GM12872 (cell line): ENCODE results near the gene GADD45B.

Source experiments
- TF ChIP-seq, protein P1 (sequence below): IDR thresholded peaks from 3 replicates; pipeline ENCODE4 v1.5.1; 2011; ENCODE audit warnings: low read depth, mild to moderate bottlenecking, low read length, moderate library complexity; ENCODE audit not compliant: insufficient read depth

Gene GADD45B, protein sequence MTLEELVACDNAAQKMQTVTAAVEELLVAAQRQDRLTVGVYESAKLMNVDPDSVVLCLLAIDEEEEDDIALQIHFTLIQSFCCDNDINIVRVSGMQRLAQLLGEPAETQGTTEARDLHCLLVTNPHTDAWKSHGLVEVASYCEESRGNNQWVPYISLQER

DNA sequence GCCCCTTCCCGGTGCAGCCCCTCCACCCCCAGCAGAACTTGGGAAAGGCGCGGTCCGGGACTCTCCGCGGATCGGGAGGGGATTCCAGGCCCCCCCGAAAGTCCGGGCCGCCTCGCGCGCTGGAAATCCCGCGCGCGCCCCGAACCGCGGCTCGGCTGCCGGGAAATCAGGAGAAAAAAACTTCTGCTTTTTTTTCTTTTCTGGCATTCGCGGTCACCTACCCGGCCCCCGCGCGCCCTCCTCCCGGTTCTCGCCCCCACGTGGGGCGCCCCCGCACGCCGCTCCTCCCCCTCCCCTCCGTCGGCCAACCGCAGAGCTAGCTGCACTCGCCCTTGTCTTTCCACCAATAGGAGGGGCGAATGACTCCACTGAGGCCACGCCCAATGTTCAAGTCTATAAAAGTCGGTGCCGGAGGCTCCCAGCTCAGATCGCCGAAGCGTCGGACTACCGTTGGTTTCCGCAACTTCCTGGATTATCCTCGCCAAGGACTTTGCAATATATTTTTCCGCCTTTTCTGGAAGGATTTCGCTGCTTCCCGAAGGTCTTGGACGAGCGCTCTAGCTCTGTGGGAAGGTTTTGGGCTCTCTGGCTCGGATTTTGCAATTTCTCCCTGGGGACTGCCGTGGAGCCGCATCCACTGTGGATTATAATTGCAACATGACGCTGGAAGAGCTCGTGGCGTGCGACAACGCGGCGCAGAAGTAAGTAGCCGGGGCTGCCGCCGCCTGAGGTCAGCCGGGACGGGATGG lies at the start of gene GADD45B:
Gene GADD45B, plus strand, starts transcription at position 426 of the 749 bp plus-strand sequence. Its CDS starts 232 bp downstream, at position 658.
- TF ChIP-seq, protein P1, sequence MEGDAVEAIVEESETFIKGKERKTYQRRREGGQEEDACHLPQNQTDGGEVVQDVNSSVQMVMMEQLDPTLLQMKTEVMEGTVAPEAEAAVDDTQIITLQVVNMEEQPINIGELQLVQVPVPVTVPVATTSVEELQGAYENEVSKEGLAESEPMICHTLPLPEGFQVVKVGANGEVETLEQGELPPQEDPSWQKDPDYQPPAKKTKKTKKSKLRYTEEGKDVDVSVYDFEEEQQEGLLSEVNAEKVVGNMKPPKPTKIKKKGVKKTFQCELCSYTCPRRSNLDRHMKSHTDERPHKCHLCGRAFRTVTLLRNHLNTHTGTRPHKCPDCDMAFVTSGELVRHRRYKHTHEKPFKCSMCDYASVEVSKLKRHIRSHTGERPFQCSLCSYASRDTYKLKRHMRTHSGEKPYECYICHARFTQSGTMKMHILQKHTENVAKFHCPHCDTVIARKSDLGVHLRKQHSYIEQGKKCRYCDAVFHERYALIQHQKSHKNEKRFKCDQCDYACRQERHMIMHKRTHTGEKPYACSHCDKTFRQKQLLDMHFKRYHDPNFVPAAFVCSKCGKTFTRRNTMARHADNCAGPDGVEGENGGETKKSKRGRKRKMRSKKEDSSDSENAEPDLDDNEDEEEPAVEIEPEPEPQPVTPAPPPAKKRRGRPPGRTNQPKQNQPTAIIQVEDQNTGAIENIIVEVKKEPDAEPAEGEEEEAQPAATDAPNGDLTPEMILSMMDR = no peak

DNA sequence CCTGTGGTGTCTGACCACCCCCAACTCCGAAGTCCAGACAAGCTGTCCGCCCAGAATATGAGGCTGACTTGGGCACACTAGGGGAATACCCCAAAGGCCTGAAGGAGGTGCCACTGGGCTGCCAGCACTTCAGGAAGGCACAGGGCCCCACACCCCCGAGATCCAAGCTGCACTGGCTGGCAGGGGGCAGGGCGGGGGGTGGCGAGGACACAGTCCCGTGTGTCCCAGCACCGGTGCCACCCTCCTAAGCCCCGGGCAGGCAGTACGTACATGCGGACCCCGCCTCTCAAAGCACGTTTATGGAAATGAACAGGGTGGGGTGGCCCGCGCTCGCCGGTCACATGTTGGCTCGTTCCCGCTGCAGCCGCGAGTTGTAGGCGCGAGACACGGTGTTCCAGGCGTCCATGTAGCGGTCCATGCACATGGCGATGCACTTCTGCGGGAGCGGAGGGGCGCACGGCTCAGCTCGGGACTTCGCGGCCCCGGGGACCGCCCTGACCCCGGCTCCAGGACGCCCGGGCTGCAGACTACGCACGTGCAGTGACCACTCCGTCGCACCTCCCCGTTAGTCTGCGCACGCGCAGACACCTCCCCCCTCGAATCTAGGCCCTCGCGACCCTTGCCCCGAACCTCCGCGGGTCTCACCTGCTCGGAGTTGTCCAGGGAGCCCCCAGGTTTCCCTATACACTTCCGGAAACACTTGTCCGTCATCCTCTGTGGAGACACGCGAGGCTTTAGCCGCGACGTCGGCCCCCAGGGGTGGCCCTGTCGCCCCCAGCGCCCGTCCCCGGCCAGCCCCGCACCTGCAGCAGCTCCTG lies 49.1 kb upstream of the GADD45B start:
- TF ChIP-seq, protein P1 = no peak

DNA sequence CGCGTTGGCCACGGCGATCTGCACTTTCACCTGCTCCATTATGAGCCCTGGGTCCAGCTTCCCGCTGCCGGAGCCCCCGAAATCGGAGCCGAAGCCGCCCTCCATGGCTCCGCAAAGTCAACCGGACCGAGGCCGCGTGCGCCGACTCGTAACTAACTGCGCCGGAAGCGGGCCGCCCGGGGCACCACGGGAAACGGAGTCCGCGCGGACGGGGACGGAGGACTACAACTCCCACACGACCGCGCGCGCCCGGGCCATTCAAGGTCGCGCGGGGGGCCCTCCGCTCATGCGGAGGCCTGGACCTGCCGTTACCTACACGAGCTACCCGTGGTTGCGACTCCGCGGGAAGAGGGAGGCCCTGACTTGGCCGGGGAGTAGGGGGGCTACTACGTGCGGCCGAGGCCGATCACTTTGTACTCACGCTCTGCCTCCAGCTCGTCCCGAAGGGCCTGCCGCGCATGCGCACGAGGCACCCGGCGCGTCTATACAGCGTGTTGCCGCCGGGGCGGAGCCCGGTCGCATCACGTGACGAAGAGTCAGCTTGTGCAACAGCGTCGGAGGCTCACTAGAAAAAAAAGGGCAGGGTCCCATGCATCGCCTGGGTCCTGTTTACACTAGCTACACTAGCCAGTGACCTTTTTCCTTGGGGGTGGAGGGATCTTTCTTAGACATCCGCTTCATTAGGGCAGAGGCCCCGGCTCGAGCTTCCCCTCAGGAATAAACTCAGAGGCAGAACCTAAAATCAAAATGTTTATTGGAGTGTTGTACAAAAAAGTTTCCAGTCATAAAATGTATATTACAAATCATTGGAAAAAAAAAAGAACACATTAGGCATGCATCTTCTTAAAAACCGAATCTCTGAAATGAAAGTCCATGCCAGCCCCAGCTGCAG lies 48.3 kb upstream of the GADD45B start, which contains the start of gene TIMM13:
Gene TIMM13, minus strand, starts transcription at position 158 of the 892 bp plus-strand sequence. Its CDS starts 53 bp downstream, at position 105.
- TF ChIP-seq, protein P1 = no peak

DNA sequence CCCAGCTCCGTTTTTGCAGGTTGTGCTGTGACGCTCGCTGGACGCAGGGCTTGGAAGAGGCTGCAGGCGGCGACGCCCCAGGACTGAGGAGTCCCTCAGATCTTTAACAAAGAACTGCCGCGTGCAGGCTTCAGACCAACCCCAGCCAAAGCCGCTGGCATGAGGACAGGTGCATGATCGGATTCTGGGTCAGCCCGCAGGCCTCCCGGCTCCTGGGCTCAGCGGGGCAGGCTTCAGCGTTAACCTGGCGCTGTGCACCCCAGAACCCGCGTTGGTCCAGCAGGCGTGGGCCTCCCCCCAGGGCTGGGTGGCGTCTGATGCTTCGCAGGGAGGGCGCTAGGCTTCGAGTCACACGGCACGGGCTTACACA lies 47.6 kb upstream of the GADD45B start:
- TF ChIP-seq, protein P1 = no peak

DNA sequence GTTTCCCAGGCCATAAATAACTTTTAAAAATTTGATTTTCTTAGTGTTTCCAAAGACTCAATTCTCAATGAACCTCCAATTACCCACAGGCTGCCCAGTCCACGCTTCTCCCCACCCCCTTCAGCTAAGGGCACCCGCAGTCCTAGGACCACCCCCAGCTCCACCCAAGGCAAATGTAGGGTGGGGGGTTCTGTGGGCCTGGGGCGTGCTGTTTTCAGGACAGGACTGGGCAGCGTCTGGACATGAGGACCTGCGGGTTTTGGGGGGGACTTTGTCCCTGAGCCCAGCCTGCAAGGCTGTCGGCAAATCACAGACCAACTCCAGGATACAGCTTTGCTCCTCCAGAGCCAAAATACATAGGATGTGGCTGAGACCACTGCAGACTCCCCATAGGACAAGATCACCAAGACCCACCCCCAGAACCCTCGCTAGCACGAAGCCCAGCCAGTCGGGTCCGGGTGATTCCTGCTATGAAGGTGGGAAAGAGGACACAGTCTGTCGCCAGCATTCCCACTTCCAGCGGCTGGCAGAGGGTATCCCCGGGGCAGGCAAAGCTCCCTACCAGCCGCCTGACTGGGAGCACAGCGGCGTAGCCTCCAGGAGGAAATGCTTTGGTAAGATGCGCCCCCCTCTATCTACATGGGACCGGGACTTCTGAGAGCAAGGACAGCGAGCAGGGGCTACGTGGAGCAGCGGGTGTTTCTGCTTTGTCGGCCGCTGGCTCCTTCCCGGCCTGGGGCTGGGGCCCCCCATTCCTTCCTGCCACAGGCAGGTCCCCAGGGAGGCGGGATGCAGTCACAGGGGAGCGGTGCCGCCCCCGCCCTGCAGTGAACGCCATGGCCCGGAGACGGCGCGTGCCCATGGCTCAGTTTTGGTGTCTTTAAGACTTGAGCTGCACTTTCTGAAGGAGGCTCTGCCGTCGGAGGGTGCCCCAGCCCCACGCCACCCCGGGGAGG lies 46.9 kb upstream of the GADD45B start:
- TF ChIP-seq, protein P1 = no peak

DNA sequence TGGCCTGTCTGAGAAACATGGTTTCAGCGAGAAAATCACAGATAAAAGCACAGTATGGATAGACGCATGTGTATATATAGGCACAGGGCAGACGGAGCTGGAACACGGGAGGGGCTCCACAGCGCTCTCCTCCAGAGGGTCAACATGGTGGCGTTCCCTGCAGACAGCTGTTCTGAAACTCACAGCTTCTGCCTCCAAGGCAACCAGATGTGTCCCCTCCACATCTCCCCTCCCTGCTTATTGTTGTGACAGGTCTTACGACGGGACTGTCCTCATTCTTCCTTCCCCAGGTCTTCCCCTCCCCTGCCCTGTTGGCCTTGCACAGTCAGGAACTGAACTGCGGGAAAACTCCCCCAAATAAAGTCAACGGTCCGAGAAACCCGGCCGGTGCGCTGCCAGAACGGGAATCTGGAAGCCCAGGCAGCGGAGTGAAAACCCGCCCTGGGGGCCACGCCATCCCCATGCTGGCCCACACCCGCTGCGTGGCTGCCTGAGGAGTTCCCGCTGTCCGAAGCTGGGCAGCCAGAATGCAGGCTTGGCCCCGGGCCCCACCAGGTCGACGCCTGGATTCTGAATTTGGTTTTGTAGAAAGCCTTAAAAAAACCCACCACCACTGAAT lies 45.9 kb upstream of the GADD45B start:
- TF ChIP-seq, protein P1 = no peak
